Hepatocyte (in vitro differentiated cells): ENCODE measurements around the gene WNT4. TPM values are rescaled to one million over a fixed set of nuclear protein-coding genes. Genes with fewer than 3 reads are reported as not detected.

Source experiments
- DNase-seq: peaks from one replicate; pipeline ENCODE4 v3.0.0-alpha.2; 2016; ENCODE audit warnings: low spot score
- H2AFZ ChIP-seq: fragments of 200-600 bp; sonication (generic); 2 replicates; pipeline ENCODE4 v1.6.0; 2016; ENCODE audit warnings: antibody characterized with exemption, mild to moderate bottlenecking
- H3K27ac ChIP-seq: fragments of 200-600 bp; sonication (generic); 2 replicates; pipeline ENCODE4 v1.5.1; 2016; ENCODE audit warnings: mild to moderate bottlenecking
- H3K27me3 ChIP-seq: fragments of 200-600 bp; sonication (generic); 2 replicates; pipeline ENCODE4 v1.6.1; 2016
- H3K36me3 ChIP-seq: fragments of 200-600 bp; sonication (generic); replicated peaks from 2 replicates; pipeline ENCODE4 v1.5.1; 2016; ENCODE audit warnings: low read depth; ENCODE audit not compliant: insufficient read depth
- H3K4me1 ChIP-seq: fragments of 200-600 bp; sonication (generic); 2 replicates; pipeline ENCODE4 v1.5.1; 2016; ENCODE audit warnings: mild to moderate bottlenecking, moderate library complexity; ENCODE audit not compliant: insufficient read depth
- H3K4me2 ChIP-seq: fragments of 200-600 bp; sonication (generic); 2 replicates; pipeline ENCODE4 v1.6.0; 2016
- H3K4me3 ChIP-seq: fragments of 200-600 bp; sonication (generic); 2 replicates; pipeline ENCODE4 v1.5.1; 2016; ENCODE audit warnings: mild to moderate bottlenecking
- H3K79me2 ChIP-seq: fragments of 200-600 bp; sonication (generic); 2 replicates; pipeline ENCODE4 v1.6.0; 2017; ENCODE audit warnings: mild to moderate bottlenecking
- H3K9me2 ChIP-seq: fragments of 200-600 bp; sonication (generic); replicated peaks from 2 replicates; pipeline ENCODE4 v1.6.0; 2017; ENCODE audit warnings: mild to moderate bottlenecking; ENCODE audit not compliant: insufficient read depth
- H3K9me3 ChIP-seq: fragments of 200-600 bp; sonication (generic); 2 replicates; pipeline ENCODE4 v1.5.1; 2016; ENCODE audit warnings: low read depth, mild to moderate bottlenecking
- H4K20me1 ChIP-seq: fragments of 200-600 bp; sonication (generic); 2 replicates; pipeline ENCODE4 v1.6.0; 2016; ENCODE audit warnings: mild to moderate bottlenecking; ENCODE audit not compliant: insufficient read depth, poor library complexity, severe bottlenecking
- EZH2 ChIP-seq: fragments of 200-600 bp; sonication (generic); IDR thresholded peaks from 2 replicates; pipeline ENCODE4 v1.6.1; 2016; ENCODE audit warnings: antibody characterized with exemption, mild to moderate bottlenecking, borderline replicate concordance
- EZH2phosphoT487 ChIP-seq: fragments of 200-600 bp; sonication (generic); IDR thresholded peaks from one replicate; pipeline ENCODE4 v1.6.1; 2018; ENCODE audit warnings: antibody characterized with exemption, mild to moderate bottlenecking, low read depth, moderate library complexity; ENCODE audit not compliant: unreplicated experiment, severe bottlenecking
- WGBS: methylation state at CpG from one replicate; pipeline ENCODE4 v1.1.6; 2016; ENCODE audit warnings: low lambda C conversion rate; ENCODE audit errors: missing lambda C conversion rate; 5-methylcytosine and 5-hydroxymethylcytosine counted together
- polyA plus RNA-seq: library from polyadenylated mRNA; unstranded; fragments of >200 nt; fragmentation: Nextera tagmentation; extraction: Ambion mirVana; gene quantifications from 2 replicates; pipeline ENCODE4 v1.2.1, GENCODE V29; 2016
- total RNA-seq: library from RNA; depleted of rRNA; stranded (reverse); fragments of >200 nt; gene quantifications from 2 replicates; pipeline ENCODE4 v1.2.3, GENCODE V29; 2014
- TF ChIP-seq, protein P1 (sequence below): fragments of 200-600 bp; sonication (generic); IDR thresholded peaks from 2 replicates; pipeline ENCODE4 v1.5.1; 2016; ENCODE audit warnings: antibody characterized with exemption, mild to moderate bottlenecking; ENCODE audit not compliant: poor library complexity

Gene WNT4
- total and polyA plus RNA-seq, 2 experiments from 2014 or later = 1.7 to 5.1 TPM

DNA sequence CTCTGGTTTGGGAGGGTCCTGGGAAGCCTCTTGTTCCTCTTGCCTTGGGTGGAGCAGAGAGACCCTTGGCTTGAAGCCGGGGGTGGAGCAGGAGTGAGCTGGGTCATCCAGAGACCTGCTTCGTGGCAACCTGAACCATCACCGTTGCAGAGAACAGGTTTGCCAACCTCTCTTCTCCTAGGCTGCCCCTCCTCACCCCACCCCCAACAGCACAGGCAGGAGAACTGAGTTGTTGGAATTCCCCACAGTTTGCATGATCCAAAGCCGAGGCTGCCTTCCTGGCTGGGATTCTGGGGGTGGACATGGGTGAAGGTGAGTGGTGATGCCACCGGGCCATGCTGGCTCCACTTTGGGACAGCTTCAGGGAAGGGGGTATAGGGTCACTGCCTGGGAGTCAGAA lies 2.2 kb downstream of the WNT4 start:
- Histone ChIP-seq H3K79me2 (no peaks in the 10 kb centered on the region), H3K4me2 (no peak overlapping the region), H3K36me3 (no peaks in the 10 kb centered on the region), H3K27ac (no peak overlapping the region), H2AFZ (no peak overlapping the region), H4K20me1 (peaks cover 6% of the 10 kb centered on the region), H3K4me1 (peaks cover 34% of the 10 kb centered on the region), H3K4me3 (no peak overlapping the region), H3K9me2 (no peaks in the 10 kb centered on the region), H3K27me3 (peaks cover 45% of the 10 kb centered on the region), H3K9me3 (no peaks in the 10 kb centered on the region)
- DNase-seq = no peak
- WGBS = 74% methylated on average over 5 of the region's 5 CpGs
- TF ChIP-seq, protein P1, sequence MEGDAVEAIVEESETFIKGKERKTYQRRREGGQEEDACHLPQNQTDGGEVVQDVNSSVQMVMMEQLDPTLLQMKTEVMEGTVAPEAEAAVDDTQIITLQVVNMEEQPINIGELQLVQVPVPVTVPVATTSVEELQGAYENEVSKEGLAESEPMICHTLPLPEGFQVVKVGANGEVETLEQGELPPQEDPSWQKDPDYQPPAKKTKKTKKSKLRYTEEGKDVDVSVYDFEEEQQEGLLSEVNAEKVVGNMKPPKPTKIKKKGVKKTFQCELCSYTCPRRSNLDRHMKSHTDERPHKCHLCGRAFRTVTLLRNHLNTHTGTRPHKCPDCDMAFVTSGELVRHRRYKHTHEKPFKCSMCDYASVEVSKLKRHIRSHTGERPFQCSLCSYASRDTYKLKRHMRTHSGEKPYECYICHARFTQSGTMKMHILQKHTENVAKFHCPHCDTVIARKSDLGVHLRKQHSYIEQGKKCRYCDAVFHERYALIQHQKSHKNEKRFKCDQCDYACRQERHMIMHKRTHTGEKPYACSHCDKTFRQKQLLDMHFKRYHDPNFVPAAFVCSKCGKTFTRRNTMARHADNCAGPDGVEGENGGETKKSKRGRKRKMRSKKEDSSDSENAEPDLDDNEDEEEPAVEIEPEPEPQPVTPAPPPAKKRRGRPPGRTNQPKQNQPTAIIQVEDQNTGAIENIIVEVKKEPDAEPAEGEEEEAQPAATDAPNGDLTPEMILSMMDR = no peak
- TF ChIP-seq EZH2phosphoT487 (no peak), EZH2 (no peak)

DNA sequence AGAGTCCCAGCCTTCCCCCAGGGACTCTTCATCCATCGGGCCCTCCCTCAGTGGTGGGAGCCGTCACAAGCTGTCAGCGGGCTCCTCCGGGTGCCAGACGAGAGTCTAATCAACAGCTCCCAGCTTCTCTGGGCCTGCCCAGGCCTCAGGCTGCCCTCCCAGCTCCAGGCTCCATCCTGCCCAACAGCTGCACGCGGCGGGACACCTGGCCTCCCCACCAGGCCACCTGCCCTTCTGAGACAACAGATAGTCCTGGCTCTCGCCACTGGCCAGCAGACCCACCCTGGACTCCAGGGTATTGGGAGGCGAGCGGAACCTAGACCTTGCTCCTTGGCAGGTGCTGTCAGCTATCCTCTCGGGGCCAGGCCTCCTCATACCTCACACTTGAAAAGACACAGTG lies 3.1 kb downstream of the WNT4 start:
- Histone ChIP-seq H3K4me2 (no peak overlapping the region), H3K36me3 (no peaks in the 10 kb centered on the region), H3K9me3 (no peaks in the 10 kb centered on the region), H3K27me3 (peaks cover 44% of the 10 kb centered on the region), H3K27ac (no peak overlapping the region), H3K9me2 (no peaks in the 10 kb centered on the region), H4K20me1 (peaks cover 6% of the 10 kb centered on the region), H3K79me2 (no peaks in the 10 kb centered on the region), H3K4me1 (peaks cover 34% of the 10 kb centered on the region), H3K4me3 (no peak overlapping the region), H2AFZ (no peak overlapping the region)
- 92% methylated on average over 12 of the region's 12 CpGs for WGBS
- TF ChIP-seq EZH2 (no peak), EZH2phosphoT487 (no peak)
- TF ChIP-seq, protein P1 = no peak
- no peak for DNase-seq

DNA sequence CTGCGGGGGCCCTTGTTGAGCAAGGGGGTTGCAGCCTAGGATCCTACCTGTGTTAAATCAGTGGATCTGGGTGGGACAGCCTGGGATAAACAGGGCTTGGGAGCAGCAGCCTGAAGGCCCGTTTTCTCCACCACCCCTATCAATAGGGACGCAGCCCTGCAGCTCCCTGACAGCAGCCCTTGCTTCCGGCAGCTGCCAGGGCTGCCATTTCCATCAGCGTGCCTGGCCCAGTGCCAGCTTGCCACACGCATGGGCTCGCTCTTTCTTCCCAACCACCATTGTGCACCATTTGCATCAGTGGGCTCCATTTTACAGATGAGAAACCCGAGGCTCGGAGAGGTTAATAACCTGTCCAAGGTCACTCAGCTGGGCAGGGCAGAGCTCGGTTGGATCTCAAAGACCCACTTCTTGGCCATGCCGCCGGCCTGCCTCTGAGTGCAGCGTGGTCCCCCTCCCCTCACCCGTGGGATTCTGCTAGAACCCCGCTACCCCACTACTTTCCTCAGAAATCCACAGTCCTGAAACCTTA lies 3.8 kb downstream of the WNT4 start:
- H3K4me2 ChIP-seq = no peak overlapping the region
- DNase-seq = no peak
- no peaks in the 10 kb centered on the region for H3K9me2 ChIP-seq
- no peak overlapping the region for H3K27ac ChIP-seq
- no peaks in the 10 kb centered on the region for H3K9me3 ChIP-seq
- WGBS = 95% methylated on average over 15 of the region's 15 CpGs
- H4K20me1 ChIP-seq = peaks cover 6% of the 10 kb centered on the region
- H3K79me2 ChIP-seq = no peaks in the 10 kb centered on the region
- peaks cover 37% of the 10 kb centered on the region for H3K27me3 ChIP-seq
- H3K4me1 ChIP-seq = peaks cover 34% of the 10 kb centered on the region
- no peak overlapping the region for H3K4me3 ChIP-seq
- no peak overlapping the region for H2AFZ ChIP-seq
- TF ChIP-seq EZH2phosphoT487 (no peak), EZH2 (no peak)
- H3K36me3 ChIP-seq = no peaks in the 10 kb centered on the region

DNA sequence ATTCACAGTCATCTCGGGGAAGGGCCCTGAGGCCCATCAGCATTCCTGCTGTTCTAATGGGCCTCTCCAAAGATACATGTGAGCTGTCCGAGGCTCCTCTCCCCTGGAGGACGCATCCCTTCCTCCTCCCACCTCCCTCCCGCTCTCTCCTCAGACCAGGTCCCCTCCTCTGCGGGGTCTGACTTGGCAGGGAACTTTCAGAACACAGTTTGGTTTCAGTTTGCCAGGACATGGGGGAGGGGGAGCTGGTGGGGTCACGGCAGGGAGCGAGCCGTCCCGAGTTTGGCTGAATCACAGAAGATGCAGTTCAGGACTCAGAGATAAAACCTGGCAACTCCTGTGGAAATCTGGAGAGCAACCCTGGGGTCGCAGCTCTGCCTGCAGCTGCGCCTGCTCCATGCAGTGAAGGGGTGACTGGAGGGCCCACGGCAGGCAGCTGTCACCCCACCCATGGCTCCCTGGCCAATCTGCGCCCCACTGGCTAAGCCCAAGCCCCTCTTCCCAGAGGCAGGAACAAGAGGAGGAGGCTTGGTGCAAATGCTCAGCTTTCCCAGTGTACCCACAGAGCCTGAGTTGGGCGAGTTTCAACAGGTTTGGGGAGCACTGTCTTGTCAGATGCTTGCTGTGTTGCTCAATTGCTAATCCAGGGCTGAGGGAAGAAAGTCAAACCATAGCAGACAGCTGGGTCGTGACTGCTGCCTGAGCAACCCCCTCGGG lies 5.7 kb downstream of the WNT4 start:
- Histone ChIP-seq H3K9me2 (no peaks in the 10 kb centered on the region), H3K79me2 (no peaks in the 10 kb centered on the region), H3K27ac (peak overlapping the region; percentile 13), H2AFZ (no peak overlapping the region), H3K36me3 (no peaks in the 10 kb centered on the region), H3K4me3 (no peak overlapping the region), H4K20me1 (peaks cover 6% of the 10 kb centered on the region), H3K4me2 (peak overlapping the region; percentile 45), H3K9me3 (no peaks in the 10 kb centered on the region), H3K27me3 (peaks cover 31% of the 10 kb centered on the region), H3K4me1 (peaks cover 32% of the 10 kb centered on the region)
- TF ChIP-seq EZH2phosphoT487 = no peak
- TF ChIP-seq EZH2 = no peak
- TF ChIP-seq, protein P1 = no peak
- 47% methylated on average over 16 of the region's 16 CpGs for WGBS
- peak; percentile 49 for DNase-seq
